Measurements from ENCODE around the gene PSMD5. TPM values are rescaled to one million over a fixed set of nuclear protein-coding genes. Genes with fewer than 3 reads are reported as not detected.

PSMD5 gene
- total and polyA plus RNA-seq, 11 donors: 4.8 to 17.9 (median 13.4) TPM

GRCh38 chr9:120865809-120866208 is 23.1 kb upstream of the PSMD5 start:
- intact Hi-C loops (cut with DNase I): no loop called here
- no peaks in the 10 kb centered on the region for H3K9me3 ChIP-seq
- H3K4me1 ChIP-seq: peaks cover 0 to 20% (median 2%) of the 10 kb centered on the region in 12 donors
- ATAC-seq (no peak), DNase-seq (no peak)
- no peak overlapping the region for H3K27ac ChIP-seq
- H3K36me3 ChIP-seq: peaks cover 0 to 69% (median 34%) of the 10 kb centered on the region in 9 donors
- TF ChIP-seq POLR2A (IDR thresholded peaks at IDR 0.05) (no peak), CTCF (IDR thresholded peaks at IDR 0.05) (no peak)
- no peak overlapping the region for H3K4me3 ChIP-seq
- H3K27me3 ChIP-seq: no peaks in the 10 kb centered on the region
- 65 to 76% (median 67%) methylated on average over 5 of the region's 5 CpGs for WGBS, 4 donors

GRCh38 chr9:120865176-120865575 is 22.5 kb upstream of the PSMD5 start:
- ATAC-seq (no peak), DNase-seq (no peak)
- Histone ChIP-seq H3K4me1 (peaks cover 0 to 17% (median 2%) of the 10 kb centered on the region in 12 donors), H3K27ac (no peak overlapping the region), H3K27me3 (no peaks in the 10 kb centered on the region), H3K4me3 (no peak overlapping the region), H3K36me3 (peaks cover 0 to 70% (median 40%) of the 10 kb centered on the region in 9 donors), H3K9me3 (no peaks in the 10 kb centered on the region)
- WGBS, 4 donors: 68 to 84% (median 77%) methylated on average over 5 of the region's 5 CpGs
- TF ChIP-seq CTCF (IDR thresholded peaks at IDR 0.05): no peak
- TF ChIP-seq POLR2A (IDR thresholded peaks at IDR 0.05): no peak
- intact Hi-C loops (cut with DNase I): no loop called here

- H3K9me3 ChIP-seq: no peaks in the 10 kb centered on the region
- no peak overlapping the region for H3K27ac ChIP-seq
- intact Hi-C loops (cut with DNase I): no loop called here
- H3K36me3 ChIP-seq: peaks cover 0 to 75% (median 44%) of the 10 kb centered on the region in 9 donors
- WGBS, 4 donors: 87 to 97% (median 95%) methylated on average over 5 of the region's 5 CpGs
- DNase-seq (no peak), ATAC-seq (no peak)
- H3K4me3 ChIP-seq: no peak overlapping the region
- TF ChIP-seq POLR2A (IDR thresholded peaks at IDR 0.05) (no peak), CTCF (IDR thresholded peaks at IDR 0.05) (no peak)
- peaks cover 0 to 13% (median 2%) of the 10 kb centered on the region in 12 donors for H3K4me1 ChIP-seq
- no peaks in the 10 kb centered on the region for H3K27me3 ChIP-seq
Measured at GRCh38 chr9:120864719-120865118, 22.0 kb upstream of the PSMD5 start.

GRCh38 chr9:120863833-120864232 is 21.1 kb upstream of the PSMD5 start:
- no peak for ATAC-seq

More at GRCh38 chr9:120863833-120864232, 21.1 kb upstream of the PSMD5 start:
- WGBS, 4 donors: 85 to 93% (median 90%) methylated on average over 7 of the region's 7 CpGs
- H3K4me1 ChIP-seq: peaks cover 0 to 10% (median 0%) of the 10 kb centered on the region in 12 donors
- peaks cover 0 to 83% (median 49%) of the 10 kb centered on the region in 9 donors for H3K36me3 ChIP-seq
- intact Hi-C loops (cut with DNase I): no loop called here
- TF ChIP-seq POLR2A (IDR thresholded peaks at IDR 0.05) (no peak), CTCF (IDR thresholded peaks at IDR 0.05) (no peak)
- H3K9me3 ChIP-seq: no peaks in the 10 kb centered on the region
- no peak overlapping the region for H3K27ac ChIP-seq
- no peak for DNase-seq
- no peaks in the 10 kb centered on the region for H3K27me3 ChIP-seq
- H3K4me3 ChIP-seq: no peak overlapping the region

Data from heart left ventricle (tissue), 16 donors.